K562 (cell line): ENCODE data around the gene SPTBN2. TPM values are rescaled to one million over a fixed set of nuclear protein-coding genes. Genes with fewer than 3 reads are reported as not detected.

Experiments used
- CBX2 ChIP-seq: fragments of 200-600 bp; sonication (generic); IDR thresholded peaks from one replicate; pipeline ENCODE4 v1.6.1; 2012; ENCODE audit warnings: mild to moderate bottlenecking, low read length, inconsistent platforms; ENCODE audit not compliant: insufficient read depth, poor library complexity, severe bottlenecking
- EHMT2 ChIP-seq: fragments of 450-650 bp; IDR thresholded peaks from 2 replicates; pipeline ENCODE4 v1.6.1; 2018; ENCODE audit warnings: antibody characterized with exemption
- FOXO4 ChIP-seq: fragments of 450-650 bp; formaldehyde crosslinking; IDR thresholded peaks from 2 replicates; pipeline ENCODE4 v1.4.0; 2020; ENCODE audit warnings: mild to moderate bottlenecking, moderate library complexity
- FOXP1 ChIP-seq: sonication (generic); formaldehyde crosslinking; IDR thresholded peaks from 2 replicates; pipeline ENCODE4 v1.8.0; 2022; ENCODE audit warnings: mild to moderate bottlenecking, missing genetic modification reagents
- GATA2 ChIP-seq: sonication (generic); formaldehyde crosslinking; IDR thresholded peaks from 2 replicates; pipeline ENCODE4 v1.4.0; 2020; ENCODE audit warnings: mild to moderate bottlenecking, missing genetic modification reagents
- IRF9 ChIP-seq: fragments of 450-650 bp; IDR thresholded peaks from 2 replicates; pipeline ENCODE4 v1.6.1; 2016; ENCODE audit warnings: missing biosample characterization, missing genetic modification characterization
- KDM4B ChIP-seq, 2 experiments: fragments of 450-650 bp in 1 of 2; sonication (generic) in 1 of 2; IDR thresholded peaks; 2 replicates each; pipeline ENCODE4 v1.6.1; 2016 to 2017; ENCODE audit warnings: borderline replicate concordance in 2 of 2, antibody characterized with exemption in 1 of 2, low read depth in 1 of 2, mild to moderate bottlenecking in 1 of 2
- MTA1 ChIP-seq: fragments of 450-650 bp; IDR thresholded peaks from 2 replicates; pipeline ENCODE4 v1.6.1; 2017; ENCODE audit warnings: borderline replicate concordance
- RBM17 ChIP-seq: fragments of 200-400 bp; formaldehyde crosslinking; IDR thresholded peaks from 2 replicates; pipeline ENCODE4 v1.6.1; 2017; ENCODE audit warnings: low read depth, mild to moderate bottlenecking, low read length, borderline replicate concordance
- RCOR1 ChIP-seq, 2 experiments: IDR thresholded peaks; 2 replicates each; pipeline ENCODE4 v1.6.1; 2012; ENCODE audit warnings: low read depth in 2 of 2, low read length in 2 of 2, borderline replicate concordance in 1 of 2, improper control_type of control experiment in 1 of 2
- SOX6 ChIP-seq: fragments of 450-650 bp; IDR thresholded peaks from 2 replicates; pipeline ENCODE4 v1.6.1; 2014; ENCODE audit warnings: mild to moderate bottlenecking
- SRSF3 ChIP-seq: fragments of 200-400 bp; formaldehyde crosslinking; IDR thresholded peaks from 2 replicates; pipeline ENCODE4 v1.6.1; 2016; ENCODE audit warnings: mild to moderate bottlenecking, low read length, moderate library complexity; ENCODE audit not compliant: insufficient read depth
- U2AF1 ChIP-seq: fragments of 200-400 bp; formaldehyde crosslinking; optimal IDR thresholded peaks from 2 replicates; pipeline ENCODE3; 2017; ENCODE audit warnings: mild to moderate bottlenecking, low read depth, low read length, moderate library complexity
- ZKSCAN1 ChIP-seq: fragments of 150-350 bp; IDR thresholded peaks from 2 replicates; pipeline ENCODE4 v1.6.1; 2016; ENCODE audit warnings: low read depth, low read length
- ZNF24 ChIP-seq: fragments of 450-650 bp; IDR thresholded peaks from 2 replicates; pipeline ENCODE4 v1.6.1; 2016
- ZNF592 ChIP-seq: fragments of 450-650 bp; IDR thresholded peaks from 2 replicates; pipeline ENCODE4 v1.6.1; 2017; ENCODE audit warnings: antibody characterized with exemption, mild to moderate bottlenecking
- polyA plus RNA-seq, 8 experiments: library from polyadenylated mRNA; depleted of rRNA in 4 of 8; stranded (reverse) in 5 of 8; unstranded in 3 of 8; fragments of >200 nt; fragmentation: Nextera tagmentation in 2 of 8; fragmentation: Illumina TruSeq in 1 of 8; extraction: Ambion mirVana in 2 of 8; extraction: Trizol in 1 of 8; gene quantifications; 2 replicates each; pipeline versions ENCODE4 v1.2.1 to v1.2.3, GENCODE V29; 2011 to 2014; ENCODE audit warnings: inconsistent platforms in 1 of 8, missing spikeins in 1 of 8
- total RNA-seq, 7 experiments: library from RNA; depleted of rRNA in 6 of 7; stranded (reverse); fragments of >200 nt in 6 of 7; fragmentation: Illumina TruSeq in 2 of 7; extraction: Trizol in 2 of 7; gene quantifications; 2 replicates each; pipeline versions ENCODE4 v1.2.1 to v1.2.3, GENCODE V29; 2011 to 2021; ENCODE audit warnings: low replicate concordance in 1 of 7
- TF ChIP-seq, protein P1 (sequence below): sonication (generic); formaldehyde crosslinking; IDR thresholded peaks from 2 replicates; pipeline ENCODE4 v1.8.1; 2023; ENCODE audit warnings: mild to moderate bottlenecking, missing genetic modification reagents

Gene SPTBN2
- total and polyA plus RNA-seq, 9 of the 15 experiments (the other 6 are each of a cell fraction or from before 2014, with no cell fraction given): 0.38 to 56.5 (median 19.7) TPM

- TF ChIP-seq SRSF3 (no peak), RCOR1 (IDR thresholded peaks at IDR 0.05; ENCODE audit: borderline replicate concordance in 1 of 2, low read depth in 2 of 2, low read length in 2 of 2) (0 out of 4 replicates have a peak, but pooled peaks of 1 of the 2 experiments have one; percentile 20), GATA2 (CRISPR knock-in tag) (no peak), RBM17 (no peak), U2AF1 (no peak), FOXO4 (no peak), ZNF592 (peak; percentile 46; the same call in 1 of the 2 replicates), FOXP1 (CRISPR knock-in tag) (no peak), SOX6 (no peak), IRF9 (no peak), EHMT2 (no peak), ZKSCAN1 (no peak), KDM4B (IDR thresholded peaks at IDR 0.05; ENCODE audit: borderline replicate concordance in 2 of 2, low read depth in 1 of 2) (no peak), MTA1 (peak; percentile 35; the same call in 1 of the 2 replicates), CBX2 (no peak), ZNF24 (no peak)
- TF ChIP-seq, protein P1, sequence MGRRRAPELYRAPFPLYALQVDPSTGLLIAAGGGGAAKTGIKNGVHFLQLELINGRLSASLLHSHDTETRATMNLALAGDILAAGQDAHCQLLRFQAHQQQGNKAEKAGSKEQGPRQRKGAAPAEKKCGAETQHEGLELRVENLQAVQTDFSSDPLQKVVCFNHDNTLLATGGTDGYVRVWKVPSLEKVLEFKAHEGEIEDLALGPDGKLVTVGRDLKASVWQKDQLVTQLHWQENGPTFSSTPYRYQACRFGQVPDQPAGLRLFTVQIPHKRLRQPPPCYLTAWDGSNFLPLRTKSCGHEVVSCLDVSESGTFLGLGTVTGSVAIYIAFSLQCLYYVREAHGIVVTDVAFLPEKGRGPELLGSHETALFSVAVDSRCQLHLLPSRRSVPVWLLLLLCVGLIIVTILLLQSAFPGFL (CRISPR knock-in tag): no peak
Measured at GRCh38 chr11:66728693-66729385, at the start of gene SPTBN2 (continued).
